BLaER1 treated with 17β-estradiol and CSF1 and Interleukin-3, amounts not matched to agents 10 nM and 100 nM (cell line): ENCODE data around the gene PKLR.

ENCODE experiments used
- H3K27ac ChIP-seq, 11 experiments: shearing (Covaris generic); formaldehyde crosslinking; 2 replicates each; pipeline ENCODE4 v1.8.1; 2022
- H3K27me3 ChIP-seq, 11 experiments: shearing (Covaris generic); formaldehyde crosslinking; 2 replicates each; pipeline ENCODE4 v1.8.1; 2022
- H3K36me3 ChIP-seq, 11 experiments: shearing (Covaris generic); formaldehyde crosslinking; 2 replicates each; pipeline ENCODE4 v1.8.1; 2022
- H3K4me1 ChIP-seq, 10 experiments: shearing (Covaris generic); formaldehyde crosslinking; 2 replicates each; pipeline ENCODE4 v1.8.1; 2022
- H3K4me2 ChIP-seq, 11 experiments: shearing (Covaris generic); formaldehyde crosslinking; 2 replicates each; pipeline ENCODE4 v1.8.1; 2022
- H3K4me3 ChIP-seq, 10 experiments: shearing (Covaris generic); formaldehyde crosslinking; 2 replicates each; pipeline ENCODE4 v1.8.1; 2022
- H3K9ac ChIP-seq, 11 experiments: shearing (Covaris generic); formaldehyde crosslinking; 2 replicates each; pipeline ENCODE4 v1.8.1; 2022
- H3K9me3 ChIP-seq, 11 experiments: shearing (Covaris generic); formaldehyde crosslinking; replicated peaks in 1 of 11; 2 replicates each; pipeline ENCODE4 v1.8.1; 2022
- H4K20me1 ChIP-seq, 11 experiments: shearing (Covaris generic); formaldehyde crosslinking; 2 replicates each; pipeline ENCODE4 v1.8.1; 2022
- Cebpa-rat ChIP-seq, 11 experiments: shearing (Covaris generic); IDR thresholded peaks; 2 replicates each; pipeline ENCODE4 v1.8.1; 2022

PKLR gene

DNA sequence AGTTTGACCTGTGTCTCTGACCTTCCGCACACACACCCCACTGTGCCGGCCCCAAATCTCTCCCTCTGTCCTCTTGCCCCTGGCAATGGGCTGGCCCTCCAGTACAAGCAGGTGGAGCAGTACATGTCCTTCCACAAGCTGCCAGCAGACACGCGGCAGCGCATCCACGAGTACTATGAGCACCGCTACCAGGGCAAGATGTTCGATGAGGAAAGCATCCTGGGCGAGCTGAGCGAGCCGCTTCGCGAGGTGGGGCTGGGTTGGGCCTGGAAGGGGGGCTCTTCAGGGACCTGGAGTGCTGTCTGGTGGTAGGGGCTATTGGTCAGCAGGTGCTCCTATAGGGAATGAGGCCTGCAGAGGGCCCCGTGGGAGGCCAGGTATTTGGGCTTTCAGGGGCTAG is 16.2 kb downstream of the PKLR start:
- H3K4me3 ChIP-seq = no peak overlapping the region
- no peak for TF ChIP-seq Cebpa-rat (IDR thresholded peaks at IDR 0.05)
- H3K27me3 ChIP-seq = no peaks in the 10 kb centered on the region
- no peaks in the 10 kb centered on the region for H3K9me3 ChIP-seq
- 0 out of 22 replicates have a peak, but pooled peaks cover 0 to 9% (median 0%) of the 10 kb centered on the region in 11 experiments for H4K20me1 ChIP-seq
- no peak overlapping the region for H3K4me2 ChIP-seq
- H3K9ac ChIP-seq = peak overlapping the region in 1 of 11 experiments; percentile 5; a peak in 1 of 22 replicates
- no peaks in the 10 kb centered on the region for H3K4me1 ChIP-seq
- no peaks in the 10 kb centered on the region; a peak in 2 of 22 replicates for H3K36me3 ChIP-seq
- H3K27ac ChIP-seq = no peak overlapping the region

DNA sequence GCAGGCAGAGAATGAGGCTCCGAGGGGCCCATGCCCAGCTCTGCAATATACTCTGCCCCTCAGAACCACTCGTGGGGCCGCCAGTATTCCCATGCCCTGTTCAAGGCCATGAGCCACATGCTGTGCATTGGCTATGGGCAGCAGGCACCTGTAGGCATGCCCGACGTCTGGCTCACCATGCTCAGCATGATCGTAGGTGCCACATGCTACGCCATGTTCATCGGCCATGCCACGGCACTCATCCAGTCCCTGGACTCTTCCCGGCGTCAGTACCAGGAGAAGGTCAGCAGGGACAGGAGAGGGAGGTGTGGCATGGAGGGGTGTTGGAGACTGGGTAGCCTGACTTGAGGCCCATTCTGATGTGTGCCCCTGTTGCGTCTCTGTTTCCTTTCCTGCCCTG is 16.8 kb downstream of the PKLR start:
- H3K9ac ChIP-seq = no peak overlapping the region
- peaks cover 0 to 11% (median 0%) of the 10 kb centered on the region in 11 experiments; a peak in 1 of 22 replicates for H4K20me1 ChIP-seq
- H3K4me3 ChIP-seq = no peak overlapping the region
- no peaks in the 10 kb centered on the region for H3K4me1 ChIP-seq
- no peak overlapping the region for H3K4me2 ChIP-seq
- no peak for TF ChIP-seq Cebpa-rat (IDR thresholded peaks at IDR 0.05)
- no peaks in the 10 kb centered on the region for H3K9me3 ChIP-seq
- H3K27me3 ChIP-seq = no peaks in the 10 kb centered on the region
- H3K27ac ChIP-seq = no peak overlapping the region
- no peaks in the 10 kb centered on the region; a peak in 2 of 22 replicates for H3K36me3 ChIP-seq

DNA sequence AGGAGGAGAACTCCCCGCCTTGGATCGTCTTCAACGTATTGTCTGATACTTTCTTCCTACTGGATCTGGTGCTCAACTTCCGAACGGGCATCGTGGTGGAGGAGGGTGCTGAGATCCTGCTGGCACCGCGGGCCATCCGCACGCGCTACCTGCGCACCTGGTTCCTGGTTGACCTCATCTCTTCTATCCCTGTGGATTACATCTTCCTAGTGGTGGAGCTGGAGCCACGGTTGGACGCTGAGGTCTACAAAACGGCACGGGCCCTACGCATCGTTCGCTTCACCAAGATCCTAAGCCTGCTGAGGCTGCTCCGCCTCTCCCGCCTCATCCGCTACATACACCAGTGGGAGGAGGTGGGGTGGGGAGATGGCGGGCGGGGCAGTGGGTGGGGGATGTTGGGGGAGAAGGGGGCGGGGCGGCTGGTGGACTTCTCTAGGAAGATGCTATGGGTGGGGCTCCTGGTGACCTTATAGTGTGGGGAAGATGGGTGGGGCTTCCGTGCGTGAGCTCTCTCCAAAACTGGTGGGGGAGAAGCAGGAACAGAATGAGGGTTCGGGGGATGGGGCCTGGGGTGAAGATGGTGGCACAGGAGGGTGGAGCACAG is 18.6 kb downstream of the PKLR start:
- Histone ChIP-seq H3K27me3 (no peaks in the 10 kb centered on the region), H3K9ac (no peak overlapping the region), H3K36me3 (no peaks in the 10 kb centered on the region; a peak in 2 of 22 replicates), H3K4me3 (no peak overlapping the region), H4K20me1 (peaks cover 0 to 21% (median 5%) of the 10 kb centered on the region in 11 experiments; a peak in 5 of 22 replicates), H3K4me2 (no peak overlapping the region), H3K4me1 (peaks cover 4 to 14% (median 11%) of the 10 kb centered on the region in 10 experiments; a peak in 17 of 20 replicates), H3K9me3 (no peaks in the 10 kb centered on the region), H3K27ac (no peak overlapping the region)
- TF ChIP-seq Cebpa-rat (IDR thresholded peaks at IDR 0.05) = no peak

DNA sequence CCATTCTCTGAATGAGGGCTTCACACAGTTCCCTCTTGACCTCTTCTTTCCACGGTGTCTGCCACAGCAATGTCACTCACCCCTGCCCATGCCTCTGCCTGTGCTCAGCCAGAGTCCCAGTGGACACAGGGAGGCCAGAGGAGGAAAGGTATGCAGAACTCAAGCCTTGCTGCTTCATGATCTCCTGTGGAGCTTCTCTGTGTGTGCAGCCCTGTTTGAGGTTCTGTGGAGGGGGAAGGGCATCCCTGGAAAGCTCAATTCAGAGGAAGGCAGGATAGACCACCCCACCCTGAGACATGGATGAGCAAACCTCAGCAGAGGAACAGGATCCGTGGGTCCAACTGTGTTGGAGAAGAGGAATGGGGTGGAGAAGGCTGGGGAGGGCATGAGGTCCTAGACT is 22.0 kb downstream of the PKLR start:
- Histone ChIP-seq H3K4me1 (peaks cover 5 to 26% (median 19%) of the 10 kb centered on the region in 10 experiments; a peak in 18 of 20 replicates), H3K36me3 (no peaks in the 10 kb centered on the region; a peak in 2 of 22 replicates), H3K27ac (no peak overlapping the region), H4K20me1 (peaks cover 0 to 14% (median 5%) of the 10 kb centered on the region in 11 experiments; a peak in 5 of 22 replicates), H3K4me3 (no peak overlapping the region), H3K9ac (no peak overlapping the region), H3K27me3 (no peaks in the 10 kb centered on the region), H3K4me2 (no peak overlapping the region), H3K9me3 (no peaks in the 10 kb centered on the region)
- no peak for TF ChIP-seq Cebpa-rat (IDR thresholded peaks at IDR 0.05)

DNA sequence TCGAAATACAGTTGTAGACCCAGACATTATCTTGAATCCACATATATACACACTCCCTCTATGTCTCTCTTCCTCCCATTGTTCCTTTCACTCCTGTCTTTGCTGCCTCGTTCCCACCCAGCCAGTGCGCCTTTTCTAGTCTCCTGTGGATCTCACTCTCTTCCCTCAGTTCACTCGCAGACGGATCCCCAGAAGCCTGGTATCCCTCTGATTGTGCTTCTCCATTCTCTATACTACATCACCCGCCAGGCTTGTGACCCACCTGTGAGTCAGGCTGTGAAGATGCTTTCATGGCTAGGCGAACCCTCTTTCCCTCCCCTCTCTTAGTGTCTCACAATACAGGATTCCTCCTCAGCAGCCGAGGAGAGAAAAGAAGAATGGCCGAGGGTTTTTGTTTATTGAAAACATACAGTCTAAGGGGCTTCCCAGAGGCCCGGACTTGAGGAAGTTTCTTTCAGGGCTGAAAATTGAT is 22.5 kb downstream of the PKLR start:
- peaks cover 10 to 32% (median 25%) of the 10 kb centered on the region in 10 experiments for H3K4me1 ChIP-seq
- TF ChIP-seq Cebpa-rat (IDR thresholded peaks at IDR 0.05) = no peak
- H3K4me2 ChIP-seq = peak overlapping the region; percentile 93 to 100 (median 99)
- peaks cover 0 to 14% (median 5%) of the 10 kb centered on the region in 11 experiments; a peak in 5 of 22 replicates for H4K20me1 ChIP-seq
- H3K9ac ChIP-seq = no peak overlapping the region
- H3K27me3 ChIP-seq = no peaks in the 10 kb centered on the region
- H3K36me3 ChIP-seq = no peaks in the 10 kb centered on the region; a peak in 1 of 22 replicates
- no peaks in the 10 kb centered on the region for H3K9me3 ChIP-seq
- H3K27ac ChIP-seq = no peak overlapping the region
- H3K4me3 ChIP-seq = peak overlapping the region in 1 of 10 experiments; percentile 80; a peak in 2 of 20 replicates

DNA sequence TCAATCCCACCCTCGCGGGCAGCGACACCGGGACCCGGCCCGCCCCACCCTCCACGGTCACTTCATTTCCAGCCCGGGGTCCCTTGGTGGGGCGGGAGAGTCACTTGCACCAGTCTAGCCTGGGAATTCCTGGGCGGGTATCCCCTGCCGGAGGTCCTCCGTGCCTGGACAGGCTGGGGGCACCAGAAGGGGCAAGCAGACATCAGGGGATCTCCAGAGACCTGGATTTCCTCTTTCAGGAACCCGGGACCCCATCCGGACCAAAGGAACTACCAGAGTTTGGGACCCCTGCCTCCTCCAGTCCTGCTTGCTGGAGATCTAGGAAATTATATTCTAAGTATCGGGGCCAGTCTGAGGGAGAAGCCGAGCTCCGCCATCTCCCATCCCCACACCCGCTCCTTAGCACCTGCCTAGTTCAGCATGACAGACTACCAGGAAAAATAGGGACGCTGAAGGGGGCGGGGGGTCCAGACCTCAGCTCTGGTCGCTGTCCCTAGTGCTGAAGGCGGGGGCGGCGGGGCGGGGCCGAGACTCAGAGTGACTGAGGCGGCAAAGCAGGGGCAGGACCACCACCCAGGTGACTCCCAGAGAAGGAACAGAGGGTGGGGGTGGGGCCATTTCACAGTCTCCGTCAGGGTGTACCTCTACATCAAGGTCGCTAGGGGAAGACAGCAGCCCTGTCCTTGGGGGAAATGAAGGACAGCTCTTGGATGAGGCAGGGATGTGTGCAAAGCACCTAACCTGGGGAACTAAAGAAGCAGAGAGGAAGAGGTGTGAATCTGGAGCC is 23.1 kb downstream of the PKLR start:
- Histone ChIP-seq H3K27ac (peak overlapping the region in 3 of 11 experiments; percentile 9 to 23 (median 13); a peak in 4 of 22 replicates), H4K20me1 (peaks cover 0 to 14% (median 5%) of the 10 kb centered on the region in 11 experiments; a peak in 5 of 22 replicates), H3K4me3 (peak overlapping the region; percentile 67 to 80 (median 73)), H3K4me2 (peak overlapping the region; percentile 93 to 100 (median 99)), H3K27me3 (no peaks in the 10 kb centered on the region), H3K4me1 (peaks cover 11 to 34% (median 27%) of the 10 kb centered on the region in 10 experiments), H3K36me3 (no peaks in the 10 kb centered on the region), H3K9me3 (no peaks in the 10 kb centered on the region), H3K9ac (peak overlapping the region; percentile 64 to 78 (median 75))
- no peak for TF ChIP-seq Cebpa-rat (IDR thresholded peaks at IDR 0.05)

DNA sequence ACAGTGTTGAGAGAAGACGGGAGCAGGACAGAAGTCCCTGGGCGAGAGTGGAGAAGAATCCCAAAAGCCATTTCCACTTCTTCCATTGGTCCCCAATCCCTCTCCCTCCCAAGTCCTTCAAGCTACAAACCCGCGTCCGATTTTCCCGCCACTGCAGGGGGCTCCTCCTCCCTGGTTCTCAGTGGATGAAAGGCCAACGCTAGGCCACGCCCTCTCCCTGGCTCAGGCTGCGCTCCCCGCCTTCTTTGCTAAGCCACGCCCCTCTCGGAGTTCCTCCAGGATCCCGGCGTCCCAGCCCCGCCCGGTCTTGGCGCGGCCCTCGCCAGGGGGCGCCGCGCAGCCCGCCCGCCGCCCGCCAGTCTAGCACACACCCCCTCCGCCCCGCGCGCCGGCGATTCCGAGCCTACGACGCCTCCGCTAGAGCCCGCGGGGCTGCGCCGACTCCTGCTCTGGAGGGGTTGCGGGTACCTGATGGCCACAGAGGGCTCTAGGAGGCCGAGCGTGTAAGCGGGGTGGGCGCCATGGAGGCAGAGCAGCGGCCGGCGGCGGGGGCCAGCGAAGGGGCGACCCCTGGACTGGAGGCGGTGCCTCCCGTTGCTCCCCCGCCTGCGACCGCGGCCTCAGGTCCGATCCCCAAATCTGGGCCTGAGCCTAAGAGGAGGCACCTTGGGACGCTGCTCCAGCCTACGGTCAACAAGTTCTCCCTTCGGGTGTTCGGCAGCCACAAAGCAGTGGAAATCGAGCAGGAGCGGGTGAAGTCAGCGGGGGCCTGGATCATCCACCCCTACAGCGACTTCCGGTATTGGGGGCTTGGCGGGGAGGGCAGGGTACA is 24.0 kb downstream of the PKLR start, which contains the start of gene HCN3:
HCN3 (plus strand) TSS at position 394 of the 832 bp plus-strand sequence; CDS start at position 522, 128 bp downstream.
- peak within 1 kb of the TSS; percentile 64 to 78 (median 75) for H3K9ac ChIP-seq
- peak within 1 kb of the TSS in 7 of 11 experiments; percentile 9 to 54 (median 35); a peak in 9 of 22 replicates for H3K27ac ChIP-seq

More for the DNA sequence above, 24.0 kb downstream of the PKLR start, which contains the start of gene HCN3:
- no peak for TF ChIP-seq Cebpa-rat (IDR thresholded peaks at IDR 0.05)
- Histone ChIP-seq H3K4me1 (peaks cover 13 to 38% (median 30%) of the 10 kb centered on the region in 10 experiments), H3K27me3 (no peaks in the 10 kb centered on the region), H3K9me3 (no peaks in the 10 kb centered on the region), H3K4me2 (peak within 1 kb of the TSS; percentile 93 to 100 (median 99)), H3K4me3 (peak within 1 kb of the TSS; percentile 67 to 80 (median 73)), H3K36me3 (no peaks in the 10 kb centered on the region; a peak in 1 of 22 replicates), H4K20me1 (peaks cover 0 to 19% (median 11%) of the 10 kb centered on the region in 11 experiments; a peak in 16 of 22 replicates)
